ENCODE measurements around the gene LARGE1. TPM values are rescaled to one million over a fixed set of nuclear protein-coding genes. Genes with fewer than 3 reads are reported as not detected.

Gene LARGE1
- total and polyA plus RNA-seq, 2 experiments from 2014 or later, result 1.5 to 12.8 TPM

DNA sequence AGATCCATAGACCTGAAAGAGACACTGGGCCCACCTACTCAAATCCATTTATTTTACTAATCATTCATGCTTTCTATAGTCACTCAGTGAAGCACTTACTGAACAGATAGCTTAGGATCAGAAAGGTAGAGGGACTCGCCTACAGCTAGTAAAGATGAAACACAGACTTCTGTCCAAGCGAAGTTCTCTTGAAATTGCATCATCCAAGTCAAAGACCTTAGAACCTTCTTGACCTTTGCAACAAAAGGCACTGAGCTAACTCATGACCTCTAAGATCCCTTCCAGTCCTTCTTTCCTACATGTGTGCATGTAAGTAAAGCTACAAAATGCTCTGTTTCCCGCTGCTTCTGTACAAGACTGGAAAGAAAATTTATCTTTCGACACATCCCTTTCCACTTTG, 377.6 kb downstream of the LARGE1 start:
- Histone ChIP-seq H3K9me3 (ENCODE audit: low read depth) (no peaks in the 10 kb centered on the region), H3K4me2 (ENCODE audit: unreplicated experiment) (no peak overlapping the region), H4K20me1 (ENCODE audit: insufficient read depth) (no peaks in the 10 kb centered on the region), H3K27ac (no peak overlapping the region), H3K36me3 (ENCODE audit: low read depth) (no peaks in the 10 kb centered on the region), H3K4me3 (no peak overlapping the region), H3K9me2 (ENCODE audit: insufficient read depth) (no peaks in the 10 kb centered on the region), H3K79me2 (ENCODE audit: insufficient read depth) (no peaks in the 10 kb centered on the region), H3K27me3 (replicated peaks; ENCODE audit: insufficient read depth) (no peaks in the 10 kb centered on the region), H3K9ac (no peak overlapping the region), H2AFZ (no peak overlapping the region), H3F3A (ENCODE audit: insufficient read depth) (no peaks in the 10 kb centered on the region), H3K4me1 (ENCODE audit: insufficient read depth) (peaks cover 9% of the 10 kb centered on the region; the same call in 1 of the 2 replicates)
- 97 to 99% methylated on average over 4 of the region's 4 CpGs for WGBS, 2 experiments (ENCODE audit: low coverage in 1 of 2, low lambda C conversion rate in 2 of 2, missing lambda C conversion rate in 2 of 2)
- no peak for TF ChIP-seq EZH2phosphoT487 (IDR thresholded peaks at IDR 0.05; ENCODE audit: insufficient read depth, low read depth)
- TF ChIP-seq EZH2 (IDR thresholded peaks at IDR 0.05; ENCODE audit: insufficient read depth, poor library complexity, severe bottlenecking), result no peak
- no peak for DNase-seq
- in situ Hi-C loops (cut with MboI), result no loop called here

DNA sequence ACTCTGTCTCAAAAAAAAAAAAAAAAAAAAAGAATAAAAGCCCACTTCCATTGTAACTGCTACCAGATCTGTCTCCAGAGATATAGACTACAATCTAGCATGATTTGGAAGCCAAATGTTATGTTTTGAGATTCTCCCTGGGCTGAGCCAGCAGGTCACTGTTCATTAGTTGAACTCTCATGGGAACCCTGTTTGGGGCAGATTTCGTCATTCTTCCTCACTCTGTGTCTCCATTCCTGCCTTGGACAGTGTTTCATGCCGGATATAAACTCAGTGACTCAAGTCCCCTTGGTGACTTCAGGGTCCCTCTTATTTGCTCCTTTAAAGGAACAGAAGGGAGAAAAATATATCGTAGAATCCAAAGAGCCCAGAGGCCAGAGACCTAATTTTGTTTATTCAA, 378.1 kb downstream of the LARGE1 start:
- no peaks in the 10 kb centered on the region for H3F3A ChIP-seq (ENCODE audit: insufficient read depth)
- H3K9ac ChIP-seq, result no peak overlapping the region
- in situ Hi-C loops (cut with MboI), result no loop called here
- H4K20me1 ChIP-seq (ENCODE audit: insufficient read depth), result no peaks in the 10 kb centered on the region
- H3K9me3 ChIP-seq (ENCODE audit: low read depth), result no peaks in the 10 kb centered on the region
- no peaks in the 10 kb centered on the region for H3K36me3 ChIP-seq (ENCODE audit: low read depth)
- H3K4me2 ChIP-seq (ENCODE audit: unreplicated experiment), result peak overlapping the region; percentile 17
- peaks cover 9% of the 10 kb centered on the region; the same call in 1 of the 2 replicates for H3K4me1 ChIP-seq (ENCODE audit: insufficient read depth)
- H3K4me3 ChIP-seq, result no peak overlapping the region
- WGBS, 2 experiments (ENCODE audit: low coverage in 1 of 2, low lambda C conversion rate in 2 of 2, missing lambda C conversion rate in 2 of 2), result 33 to 36% methylated on average over 3 of the region's 3 CpGs
- no peak overlapping the region for H2AFZ ChIP-seq
- TF ChIP-seq EZH2phosphoT487 (IDR thresholded peaks at IDR 0.05; ENCODE audit: insufficient read depth, low read depth) (no peak), EZH2 (IDR thresholded peaks at IDR 0.05; ENCODE audit: insufficient read depth, poor library complexity, severe bottlenecking) (no peak)
- no peak overlapping the region for H3K27ac ChIP-seq
- no peaks in the 10 kb centered on the region for H3K27me3 ChIP-seq (replicated peaks; ENCODE audit: insufficient read depth)
- peak; percentile 35 for DNase-seq
- no peaks in the 10 kb centered on the region for H3K79me2 ChIP-seq (ENCODE audit: insufficient read depth)
- H3K9me2 ChIP-seq (ENCODE audit: insufficient read depth), result no peaks in the 10 kb centered on the region

DNA sequence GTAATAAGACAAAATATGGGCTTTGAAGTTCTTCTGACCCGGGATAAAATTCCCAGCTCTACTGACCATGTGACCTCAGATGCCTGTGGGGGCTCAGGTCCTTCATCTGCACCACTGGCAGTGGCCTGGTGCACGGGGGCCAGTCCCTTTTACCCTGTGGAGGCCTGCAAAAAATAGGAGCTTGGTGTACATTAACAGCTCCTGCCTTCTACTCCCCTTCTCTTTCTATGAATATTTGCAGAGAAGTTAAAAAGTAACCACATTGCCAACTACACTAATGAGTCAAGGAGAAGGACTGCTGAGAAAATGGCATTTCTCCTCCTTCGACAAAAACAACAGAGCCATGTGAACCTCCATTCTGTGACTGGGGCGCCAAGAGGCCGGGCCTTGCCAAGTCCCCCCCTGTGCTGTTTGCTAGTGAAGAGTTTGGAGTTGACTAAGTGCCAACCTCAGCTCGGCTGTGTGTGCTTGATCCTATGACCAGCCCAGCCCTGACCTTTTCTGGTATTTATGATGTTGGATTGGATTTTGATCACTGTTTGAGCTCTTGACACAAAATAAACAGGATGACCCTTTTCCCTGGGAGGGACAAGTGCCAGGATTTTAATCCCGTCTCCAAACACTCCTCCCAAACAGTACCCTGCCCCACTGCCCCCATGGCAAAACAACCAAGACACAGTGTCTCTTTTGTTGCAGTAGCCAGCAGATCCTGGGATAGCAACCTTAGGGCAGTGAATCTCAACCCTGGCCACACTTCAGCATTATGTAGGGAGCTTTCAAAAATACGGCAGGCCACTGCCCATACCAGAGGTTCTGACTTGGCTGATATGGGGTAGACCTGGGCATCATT, 380.1 kb downstream of the LARGE1 start:
- no peaks in the 10 kb centered on the region for H3K27me3 ChIP-seq (replicated peaks; ENCODE audit: insufficient read depth)
- in situ Hi-C loops (cut with MboI), result no loop called here
- no peak for TF ChIP-seq EZH2phosphoT487 (IDR thresholded peaks at IDR 0.05; ENCODE audit: insufficient read depth, low read depth)
- TF ChIP-seq EZH2 (IDR thresholded peaks at IDR 0.05; ENCODE audit: insufficient read depth, poor library complexity, severe bottlenecking), result no peak
- no peaks in the 10 kb centered on the region for H3K79me2 ChIP-seq (ENCODE audit: insufficient read depth)
- WGBS, 2 experiments (ENCODE audit: low coverage in 1 of 2, low lambda C conversion rate in 2 of 2, missing lambda C conversion rate in 2 of 2), result 39 to 55% methylated on average over 8 of the region's 8 CpGs
- no peaks in the 10 kb centered on the region for H3K36me3 ChIP-seq (ENCODE audit: low read depth)
- DNase-seq, result peak; percentile 40
- no peaks in the 10 kb centered on the region for H4K20me1 ChIP-seq (ENCODE audit: insufficient read depth)
- peaks cover 9% of the 10 kb centered on the region; the same call in 1 of the 2 replicates for H3K4me1 ChIP-seq (ENCODE audit: insufficient read depth)
- no peaks in the 10 kb centered on the region for H3F3A ChIP-seq (ENCODE audit: insufficient read depth)
- no peak overlapping the region for H3K4me3 ChIP-seq
- no peak overlapping the region for H2AFZ ChIP-seq
- no peaks in the 10 kb centered on the region for H3K9me3 ChIP-seq (ENCODE audit: low read depth)
- no peak overlapping the region for H3K27ac ChIP-seq
- H3K9ac ChIP-seq, result no peak overlapping the region
- H3K4me2 ChIP-seq (ENCODE audit: unreplicated experiment), result no peak overlapping the region
- H3K9me2 ChIP-seq (ENCODE audit: insufficient read depth), result no peaks in the 10 kb centered on the region

DNA sequence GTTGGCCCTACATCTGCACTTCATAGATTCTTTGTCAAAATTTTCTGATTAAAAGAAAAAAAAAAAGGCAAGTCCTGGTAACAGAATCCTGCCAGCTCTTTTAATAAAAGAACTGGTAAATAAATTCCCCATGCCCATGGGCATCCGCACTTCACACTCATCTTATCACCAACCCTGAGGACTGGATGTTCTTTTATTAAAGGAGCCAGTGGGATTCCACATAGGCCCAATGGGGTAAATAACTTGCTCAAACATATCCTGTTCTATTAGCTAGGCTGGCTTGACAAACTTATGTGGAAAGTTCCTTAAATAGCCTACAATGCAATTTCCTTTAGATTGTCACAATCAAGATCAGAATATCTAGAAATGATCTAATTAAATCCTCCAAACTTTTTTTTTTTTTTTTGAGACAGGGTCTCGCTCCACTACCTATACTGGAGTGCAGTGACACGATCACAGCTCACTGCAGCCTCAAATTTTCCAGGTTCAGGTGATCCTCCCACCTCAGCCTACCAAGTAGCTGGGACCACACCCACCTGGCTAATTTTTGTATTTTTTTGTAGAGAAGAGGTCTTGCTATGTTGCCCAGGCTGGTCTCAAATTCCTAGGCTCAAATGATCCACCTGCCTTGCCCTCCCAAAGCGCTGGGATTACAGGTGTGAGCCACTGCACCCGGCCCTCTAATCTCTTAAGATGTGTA, 380.9 kb downstream of the LARGE1 start:
- WGBS, 2 experiments (ENCODE audit: low coverage in 1 of 2, low lambda C conversion rate in 2 of 2, missing lambda C conversion rate in 2 of 2), result 90 to 93% methylated on average over 5 of the region's 5 CpGs
- Histone ChIP-seq H3K36me3 (ENCODE audit: low read depth) (no peaks in the 10 kb centered on the region), H2AFZ (no peak overlapping the region), H3F3A (ENCODE audit: insufficient read depth) (no peaks in the 10 kb centered on the region), H4K20me1 (ENCODE audit: insufficient read depth) (no peaks in the 10 kb centered on the region), H3K4me1 (ENCODE audit: insufficient read depth) (peaks cover 9% of the 10 kb centered on the region; the same call in 1 of the 2 replicates), H3K9ac (no peak overlapping the region), H3K27me3 (replicated peaks; ENCODE audit: insufficient read depth) (no peaks in the 10 kb centered on the region), H3K79me2 (ENCODE audit: insufficient read depth) (no peaks in the 10 kb centered on the region), H3K27ac (no peak overlapping the region), H3K4me3 (no peak overlapping the region), H3K9me3 (ENCODE audit: low read depth) (no peaks in the 10 kb centered on the region), H3K4me2 (ENCODE audit: unreplicated experiment) (no peak overlapping the region), H3K9me2 (ENCODE audit: insufficient read depth) (no peaks in the 10 kb centered on the region)
- in situ Hi-C loops (cut with MboI), result no loop called here
- no peak for TF ChIP-seq EZH2phosphoT487 (IDR thresholded peaks at IDR 0.05; ENCODE audit: insufficient read depth, low read depth)
- TF ChIP-seq EZH2 (IDR thresholded peaks at IDR 0.05; ENCODE audit: insufficient read depth, poor library complexity, severe bottlenecking), result no peak
- no peak for DNase-seq

Data from GM23248 (cell line).